ENCODE measurements around the gene RELL2.
A peak's percentile ranks its signal among the peaks of the same experiment; 100 is the strongest.

RELL2 gene

GRCh38 chr5:141618804-141619554 is 17.8 kb upstream of the RELL2 start, which contains the start of gene DIAPH1:
TSS of gene DIAPH1 (minus strand) at chr5:141619000. CDS start at chr5:141618914, 86 bp downstream.
- DNase-seq (ENCODE audit: low read depth) = peak; percentile 97

GRCh38 chr5:141623186-141623585 is 13.6 kb upstream of the RELL2 start:
- DNase-seq (ENCODE audit: low read depth) = no peak

GRCh38 chr5:141623611-141624010 is 13.2 kb upstream of the RELL2 start:
- no peak for DNase-seq (ENCODE audit: low read depth)

GRCh38 chr5:141628175-141628788 is 8.5 kb upstream of the RELL2 start:
- DNase-seq (ENCODE audit: low read depth) = no peak

GRCh38 chr5:141630570-141631140 is 6.1 kb upstream of the RELL2 start:
- DNase-seq (ENCODE audit: low read depth) = no peak

- DNase-seq (ENCODE audit: low read depth) = no peak
Observed at GRCh38 chr5:141632650-141633049, 4.1 kb upstream of the RELL2 start.

- no peak for DNase-seq (ENCODE audit: low read depth)
Observed at GRCh38 chr5:141633871-141634561, 2.8 kb upstream of the RELL2 start.

GRCh38 chr5:141634720-141635119 is 2.1 kb upstream of the RELL2 start:
- DNase-seq (ENCODE audit: low read depth) = no peak

- DNase-seq (ENCODE audit: low read depth) = no peak
Observed at GRCh38 chr5:141635646-141636045, 1.2 kb upstream of the RELL2 start.

- no peak for DNase-seq (ENCODE audit: low read depth)
Observed at GRCh38 chr5:141636106-141636412, 738 bp upstream of the RELL2 start.

GRCh38 chr5:141637123-141637766 is 448 bp downstream of the RELL2 start:
- peak; percentile 14 for DNase-seq (ENCODE audit: low read depth)

- DNase-seq (ENCODE audit: low read depth) = peak; percentile 31
Observed at GRCh38 chr5:141637767-141638419, 1.1 kb downstream of the RELL2 start.

GRCh38 chr5:141638771-141639170 is 2.0 kb downstream of the RELL2 start:
- no peak for DNase-seq (ENCODE audit: low read depth)

GRCh38 chr5:141639357-141640050 is 2.7 kb downstream of the RELL2 start:
- DNase-seq (ENCODE audit: low read depth) = no peak

GRCh38 chr5:141640051-141640415 is 3.2 kb downstream of the RELL2 start:
- no peak for DNase-seq (ENCODE audit: low read depth)

- no peak for DNase-seq (ENCODE audit: low read depth)
Observed at GRCh38 chr5:141640698-141641097, 3.9 kb downstream of the RELL2 start.

- DNase-seq (ENCODE audit: low read depth) = no peak
Observed at GRCh38 chr5:141641634-141642267, 5.0 kb downstream of the RELL2 start.

- no peak for DNase-seq (ENCODE audit: low read depth)
Observed at GRCh38 chr5:141646026-141646425, 9.2 kb downstream of the RELL2 start.

- no peak for DNase-seq (ENCODE audit: low read depth)
Observed at GRCh38 chr5:141647242-141647641, 10.4 kb downstream of the RELL2 start.

GRCh38 chr5:141647851-141648250 is 11.1 kb downstream of the RELL2 start:
- no peak for DNase-seq (ENCODE audit: low read depth)
